Sigmoid colon (tissue), 4 donors: ENCODE measurements around the gene TPM1.

Experiments
- EP300 ChIP-seq, 4 donors: sonication (generic); formaldehyde crosslinking; IDR thresholded peaks; one replicate each; pipeline ENCODE4 v1.6.1; 2017; ENCODE audit warnings: antibody characterized with exemption in 4 of 4
- POLR2A ChIP-seq, 2 donors: fragments of 450-650 bp; IDR thresholded peaks; one replicate each; pipeline ENCODE4 v1.6.1; 2016; ENCODE audit warnings: antibody characterized with exemption in 2 of 2, mild to moderate bottlenecking in 2 of 2, moderate library complexity in 2 of 2
- POLR2AphosphoS5 ChIP-seq, 4 donors: sonication (generic); formaldehyde crosslinking; IDR thresholded peaks; one replicate each; pipeline ENCODE4 v1.6.1; 2017; ENCODE audit warnings: antibody characterized with exemption in 4 of 4
- TF ChIP-seq, protein P1 (sequence below), 4 experiments: fragments of 450-650 bp in 3 of 4; fragments of 200-600 bp in 1 of 4; IDR thresholded peaks; one replicate each; pipeline ENCODE4 v1.5.1; 2016 to 2019; ENCODE audit warnings: antibody characterized with exemption in 4 of 4, mild to moderate bottlenecking in 3 of 4, moderate library complexity in 2 of 4

DNA sequence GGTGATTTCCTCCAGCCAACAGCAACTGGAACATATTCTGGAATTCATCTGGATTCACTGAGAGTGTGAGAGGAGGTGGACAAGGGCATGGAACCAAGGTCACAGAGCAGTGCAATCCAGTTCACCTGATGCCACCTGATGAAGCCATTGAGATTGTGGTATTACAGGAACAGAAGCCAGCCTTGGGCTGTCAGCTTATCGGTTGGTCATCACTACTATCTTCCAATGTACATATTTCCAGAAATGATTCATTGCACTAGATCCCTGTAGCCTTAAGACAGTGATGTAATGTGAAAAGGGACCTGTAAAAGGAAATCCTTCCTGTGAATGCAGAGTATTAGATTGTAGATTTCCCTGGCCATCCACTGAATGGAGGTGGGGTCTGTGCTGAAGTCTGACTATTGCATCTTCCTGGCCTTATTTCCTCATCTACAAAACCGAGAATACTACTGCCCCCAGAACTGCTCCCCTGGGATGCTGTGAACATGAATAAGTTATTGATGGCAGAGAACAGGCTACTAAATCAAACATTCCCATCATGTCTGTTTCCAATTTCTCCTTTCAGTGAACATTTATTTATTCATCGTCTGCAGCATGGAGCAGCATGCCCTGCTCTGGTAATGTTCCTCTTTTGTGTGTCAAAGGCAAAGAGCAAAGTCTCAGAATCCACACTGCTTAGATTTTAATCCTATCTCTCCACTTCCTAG is 47.4 kb upstream of the TPM1 start:
- TF ChIP-seq, protein P1, sequence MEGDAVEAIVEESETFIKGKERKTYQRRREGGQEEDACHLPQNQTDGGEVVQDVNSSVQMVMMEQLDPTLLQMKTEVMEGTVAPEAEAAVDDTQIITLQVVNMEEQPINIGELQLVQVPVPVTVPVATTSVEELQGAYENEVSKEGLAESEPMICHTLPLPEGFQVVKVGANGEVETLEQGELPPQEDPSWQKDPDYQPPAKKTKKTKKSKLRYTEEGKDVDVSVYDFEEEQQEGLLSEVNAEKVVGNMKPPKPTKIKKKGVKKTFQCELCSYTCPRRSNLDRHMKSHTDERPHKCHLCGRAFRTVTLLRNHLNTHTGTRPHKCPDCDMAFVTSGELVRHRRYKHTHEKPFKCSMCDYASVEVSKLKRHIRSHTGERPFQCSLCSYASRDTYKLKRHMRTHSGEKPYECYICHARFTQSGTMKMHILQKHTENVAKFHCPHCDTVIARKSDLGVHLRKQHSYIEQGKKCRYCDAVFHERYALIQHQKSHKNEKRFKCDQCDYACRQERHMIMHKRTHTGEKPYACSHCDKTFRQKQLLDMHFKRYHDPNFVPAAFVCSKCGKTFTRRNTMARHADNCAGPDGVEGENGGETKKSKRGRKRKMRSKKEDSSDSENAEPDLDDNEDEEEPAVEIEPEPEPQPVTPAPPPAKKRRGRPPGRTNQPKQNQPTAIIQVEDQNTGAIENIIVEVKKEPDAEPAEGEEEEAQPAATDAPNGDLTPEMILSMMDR (IDR thresholded peaks at IDR 0.05), result no peak
- no peak for TF ChIP-seq POLR2AphosphoS5 (IDR thresholded peaks at IDR 0.05)
- no peak for TF ChIP-seq EP300 (IDR thresholded peaks at IDR 0.05)
- TF ChIP-seq POLR2A (IDR thresholded peaks at IDR 0.05), result no peak
